ENCODE measurements around the gene MTR. TPM values are rescaled to one million over a fixed set of nuclear protein-coding genes. Genes with fewer than 3 reads are reported as not detected.

Gene MTR
- total RNA-seq, 1 experiment from 2014 or later = 14.2 TPM

GRCh38 chr1:236896716-236897115 lies 101.6 kb downstream of the MTR start:
- Histone ChIP-seq H3K4me1 (ENCODE audit: insufficient read depth, low read length) (peaks cover 16% of the 10 kb centered on the region), H3K9me2 (replicated peaks; ENCODE audit: low read length) (no peaks in the 10 kb centered on the region), H3K79me2 (ENCODE audit: low read length) (no peaks in the 10 kb centered on the region), H3K4me2 (ENCODE audit: low read length) (no peak overlapping the region), H3K4me3 (ENCODE audit: low read length) (no peak overlapping the region), H3K27ac (ENCODE audit: low read length) (no peak overlapping the region), H3K27me3 (ENCODE audit: low read length) (no peaks in the 10 kb centered on the region), H3F3A (ENCODE audit: low read length, unreplicated experiment) (no peaks in the 10 kb centered on the region), H3K9ac (ENCODE audit: low read length) (no peak overlapping the region), H3K9me3 (ENCODE audit: low read length) (no peaks in the 10 kb centered on the region), H4K20me1 (ENCODE audit: low read length) (no peaks in the 10 kb centered on the region), H3K36me3 (ENCODE audit: low read depth, low read length) (peaks cover 7% of the 10 kb centered on the region), H2AFZ (ENCODE audit: low read length) (no peak overlapping the region)
- no peak for ATAC-seq
- TF ChIP-seq EZH2phosphoT487 (IDR thresholded peaks at IDR 0.05; ENCODE audit: borderline replicate concordance, low read length) = no peak
- no peak for TF ChIP-seq CTCF (conservative IDR thresholded peaks at IDR 0.05; ENCODE audit: low read depth, low read length)
- DNase-seq = no peak
- intact Hi-C loops (cut with micrococcal nuclease) = no loop called here
- CTCF ChIA-PET = no interaction called here
- no TSS peak for BruUV-seq (replicated peaks)
- POLR2A ChIA-PET (ENCODE audit: unreplicated experiment) = no interaction called here

GRCh38 chr1:236904892-236905741 lies 110.0 kb downstream of the MTR start:
- Histone ChIP-seq H3K36me3 (ENCODE audit: low read depth, low read length) (no peaks in the 10 kb centered on the region), H4K20me1 (ENCODE audit: low read length) (peaks cover 8% of the 10 kb centered on the region), H3K4me3 (ENCODE audit: low read length) (no peak overlapping the region), H3K9me2 (replicated peaks; ENCODE audit: low read length) (no peaks in the 10 kb centered on the region), H3K27ac (ENCODE audit: low read length) (peak overlapping the region; percentile 49), H3K4me2 (ENCODE audit: low read length) (peak overlapping the region; percentile 51), H3K27me3 (ENCODE audit: low read length) (no peaks in the 10 kb centered on the region), H3K4me1 (ENCODE audit: insufficient read depth, low read length) (peaks cover 13% of the 10 kb centered on the region), H3K79me2 (ENCODE audit: low read length) (no peaks in the 10 kb centered on the region), H3F3A (ENCODE audit: low read length, unreplicated experiment) (peaks cover 10% of the 10 kb centered on the region), H3K9ac (ENCODE audit: low read length) (no peak overlapping the region), H2AFZ (ENCODE audit: low read length) (no peak overlapping the region), H3K9me3 (ENCODE audit: low read length) (no peaks in the 10 kb centered on the region)
- TF ChIP-seq EZH2 (IDR thresholded peaks at IDR 0.05; ENCODE audit: low read length, unreplicated experiment) (no peak), CTCF (conservative IDR thresholded peaks at IDR 0.05; ENCODE audit: low read depth, low read length) (no peak), EZH2phosphoT487 (IDR thresholded peaks at IDR 0.05; ENCODE audit: borderline replicate concordance, low read length) (no peak)
- POLR2A ChIA-PET (ENCODE audit: unreplicated experiment) = no interaction called here
- DNase-seq (peak; percentile 89), ATAC-seq (peak; percentile 92)
- intact Hi-C loops (cut with micrococcal nuclease) = no loop called here
- BruUV-seq (replicated peaks) = no TSS peak
- CTCF ChIA-PET = no interaction called here

GRCh38 chr1:236907205-236907604 lies 112.1 kb downstream of the MTR start:
- Histone ChIP-seq H3K4me1 (ENCODE audit: insufficient read depth, low read length) (peaks cover 13% of the 10 kb centered on the region), H3K27ac (ENCODE audit: low read length) (no peak overlapping the region), H3K4me2 (ENCODE audit: low read length) (no peak overlapping the region), H3K9me3 (ENCODE audit: low read length) (no peaks in the 10 kb centered on the region), H3K9ac (ENCODE audit: low read length) (no peak overlapping the region), H3K4me3 (ENCODE audit: low read length) (no peak overlapping the region), H3K27me3 (ENCODE audit: low read length) (no peaks in the 10 kb centered on the region), H2AFZ (ENCODE audit: low read length) (no peak overlapping the region), H3K36me3 (ENCODE audit: low read depth, low read length) (no peaks in the 10 kb centered on the region), H3F3A (ENCODE audit: low read length, unreplicated experiment) (peaks cover 10% of the 10 kb centered on the region), H4K20me1 (ENCODE audit: low read length) (peaks cover 8% of the 10 kb centered on the region), H3K9me2 (replicated peaks; ENCODE audit: low read length) (no peaks in the 10 kb centered on the region), H3K79me2 (ENCODE audit: low read length) (no peaks in the 10 kb centered on the region)
- no peak for DNase-seq
- ChIA-PET CTCF (no interaction called here), POLR2A (ENCODE audit: unreplicated experiment) (no interaction called here)
- no peak for TF ChIP-seq CTCF (conservative IDR thresholded peaks at IDR 0.05; ENCODE audit: low read depth, low read length)
- TF ChIP-seq EZH2 (IDR thresholded peaks at IDR 0.05; ENCODE audit: low read length, unreplicated experiment) = no peak
- TF ChIP-seq EZH2phosphoT487 (IDR thresholded peaks at IDR 0.05; ENCODE audit: borderline replicate concordance, low read length) = no peak
- no peak for ATAC-seq
- intact Hi-C loops (cut with micrococcal nuclease) = no loop called here
- BruUV-seq (replicated peaks) = no TSS peak
